Head of caudate nucleus (tissue), 42 donors: Measurements from ENCODE around the gene ADAMTSL5.
A peak's percentile ranks its signal among the peaks of the same experiment; 100 is the strongest.

Experiments
- DNase-seq, 42 donors: peaks; one replicate each; pipeline versions ENCODE4 v3.0.0 to v3.0.0-alpha.2; 2020 to 2021; ENCODE audit warnings: mixed read lengths in 7 of 42
- intact Hi-C: fragments of 100-400 bp; cut with DNase I; formaldehyde crosslinking; loops from one replicate; pipeline ENCODE4 v1.15.0; 2022

The ADAMTSL5 gene

GRCh38 chr19:1516395-1516753, 3.6 kb upstream of the ADAMTSL5 start:
- intact Hi-C loops = no loop called here
- DNase-seq = no peak

DNA sequence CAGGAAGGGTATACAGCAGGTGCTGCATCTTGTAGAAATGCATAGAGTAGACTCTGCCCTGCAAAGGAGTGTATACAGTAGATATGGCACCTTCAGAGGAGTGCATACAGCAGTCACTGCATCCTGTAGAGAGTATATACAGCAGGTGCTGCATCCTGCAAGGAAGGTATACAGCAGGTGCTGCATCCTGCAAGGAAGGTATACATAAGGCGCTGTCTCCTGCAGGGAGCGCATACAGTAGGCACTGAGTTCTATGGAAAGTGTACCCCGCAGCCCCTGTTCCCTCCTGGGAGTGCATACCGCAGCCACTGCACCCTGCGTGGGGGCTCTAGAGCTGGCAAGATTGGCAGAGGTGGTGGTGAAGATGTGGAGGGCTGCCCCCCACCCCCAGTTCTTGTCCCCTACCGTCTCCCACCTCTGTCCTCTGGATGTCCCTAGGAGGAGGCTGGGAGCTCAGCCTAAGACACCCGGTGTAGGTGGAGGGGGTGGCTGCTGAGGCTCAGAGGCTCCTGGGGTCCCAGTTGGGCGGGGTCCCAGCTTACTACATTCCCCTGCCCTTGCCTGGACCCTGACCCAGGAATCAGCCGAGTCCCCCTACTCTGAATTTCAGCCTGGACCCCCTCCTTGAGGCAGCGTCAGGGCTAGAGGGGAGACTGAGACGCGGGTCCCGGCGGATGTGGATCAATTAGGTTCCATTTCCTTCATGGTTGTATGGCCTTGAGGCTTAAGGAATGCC, 2.3 kb upstream of the ADAMTSL5 start:
- intact Hi-C loops = no loop called here
- no peak for DNase-seq

- intact Hi-C loops = no loop called here
- DNase-seq = no peak
Measured at GRCh38 chr19:1514295-1514661, 1.5 kb upstream of the ADAMTSL5 start.

GRCh38 chr19:1513499-1514294, 878 bp upstream of the ADAMTSL5 start:
- DNase-seq = no peak

GRCh38 chr19:1511318-1512317, 1.2 kb downstream of the ADAMTSL5 start:
- intact Hi-C loops = no loop called here
- DNase-seq = no peak

More at GRCh38 chr19:1513499-1514294, 878 bp upstream of the ADAMTSL5 start:
- intact Hi-C loops = no loop called here

DNA sequence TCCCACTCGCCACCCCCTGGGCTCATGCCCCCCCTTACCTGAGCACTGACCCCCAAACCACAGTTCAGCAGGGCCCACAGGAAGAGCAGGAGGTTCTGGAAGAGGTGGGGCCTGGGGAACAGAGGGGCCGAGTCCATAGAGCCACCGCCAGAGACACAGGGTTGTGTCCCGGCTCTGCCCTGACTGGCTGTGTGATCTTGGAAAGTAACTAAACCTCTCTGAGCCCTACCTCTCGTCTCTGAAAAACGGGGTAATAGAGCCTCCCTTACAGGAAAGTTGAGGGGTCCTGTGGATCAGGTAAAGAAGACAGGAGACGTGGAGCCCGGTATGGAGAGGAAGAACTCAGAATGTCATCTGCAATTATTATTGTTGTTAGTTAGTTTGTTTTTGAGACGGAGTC, 2.0 kb downstream of the ADAMTSL5 start:
- intact Hi-C loops = no loop called here
- no peak for DNase-seq

DNA sequence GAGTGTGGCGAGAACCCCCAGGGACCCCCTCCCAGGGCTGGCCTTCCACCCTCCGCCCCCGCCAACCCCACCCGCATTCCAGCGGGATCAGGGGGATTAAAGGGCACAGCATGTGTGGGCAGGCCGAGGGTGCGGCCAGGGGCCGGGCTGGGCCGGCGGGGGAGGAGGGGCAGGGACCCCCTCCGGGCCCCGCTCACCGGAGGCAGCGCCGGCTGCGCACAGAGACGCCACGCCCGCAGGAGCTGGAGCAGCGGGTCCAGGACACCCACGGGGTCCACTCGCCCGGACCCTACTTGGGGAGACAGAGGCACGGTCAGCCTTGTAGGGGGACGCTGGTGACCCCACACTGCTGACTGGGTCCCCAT, 2.4 kb downstream of the ADAMTSL5 start:
- intact Hi-C loops = no loop called here
- no peak for DNase-seq

- intact Hi-C loops = loop anchor here (2.0 kb wide), 1 partner anchor 19 kb away; the partner anchor contains the start of genes PCSK4 and REEP6
Measured at GRCh38 chr19:1509602-1510441, 3.0 kb downstream of the ADAMTSL5 start.

DNA sequence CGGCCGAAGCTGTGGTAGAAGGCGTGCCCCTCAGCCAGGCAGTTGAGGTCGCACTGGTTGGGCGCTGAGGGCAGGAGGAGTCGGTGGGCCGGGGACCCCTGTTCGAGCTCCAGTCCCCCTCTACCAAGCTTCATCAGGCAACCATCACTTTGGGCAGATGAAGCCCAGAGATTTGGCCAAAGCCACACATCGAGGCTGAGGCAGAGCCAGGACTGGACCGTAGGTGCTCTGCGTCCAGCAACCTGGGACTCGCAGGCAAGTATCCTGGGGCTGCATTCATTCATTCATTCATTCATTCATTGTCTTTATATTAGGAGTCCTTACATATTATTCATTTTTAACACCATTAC, 4.3 kb downstream of the ADAMTSL5 start:
- intact Hi-C loops = loop anchor here (2.0 kb wide), 1 partner anchor 18 kb away; the partner anchor contains the start of genes PCSK4 and REEP6

More at GRCh38 chr19:1509602-1510441, 3.0 kb downstream of the ADAMTSL5 start:
- DNase-seq = peak in 21 of 42 donors; percentile 23 to 74 (median 47)

GRCh38 chr19:1507763-1508506, 4.9 kb downstream of the ADAMTSL5 start:
- intact Hi-C loops = loop anchor here (2.0 kb wide), 1 partner anchor 17 kb away; the partner anchor contains the start of genes PCSK4 and REEP6

More for the DNA sequence above, 4.3 kb downstream of the ADAMTSL5 start:
- DNase-seq = no peak

DNA sequence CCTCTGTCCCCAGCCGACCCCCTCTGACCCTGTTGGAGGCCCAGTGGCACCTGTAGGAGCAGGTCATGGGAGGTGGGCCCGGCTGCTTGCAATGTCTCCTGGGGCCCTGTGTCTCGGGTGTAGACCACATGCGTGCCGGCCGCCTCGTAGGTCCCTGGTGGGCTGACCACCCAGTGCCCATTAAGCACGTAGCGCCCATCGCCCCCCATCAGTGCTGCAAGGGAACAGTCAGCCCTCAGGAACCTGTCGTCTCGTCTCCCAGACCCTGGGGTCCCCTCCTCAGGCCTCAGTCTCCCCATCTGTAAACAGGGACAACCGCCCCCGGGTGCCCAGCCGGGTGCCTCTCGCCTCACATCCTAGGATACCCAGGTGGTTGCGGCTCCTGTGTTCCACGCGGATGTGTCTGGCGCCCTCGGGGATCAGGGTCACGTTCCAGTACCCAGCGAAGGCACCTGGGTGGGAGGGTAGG, 5.6 kb downstream of the ADAMTSL5 start:
- DNase-seq = peak in 1 of 42 donors; percentile 10
- intact Hi-C loops = no loop called here

More at GRCh38 chr19:1507763-1508506, 4.9 kb downstream of the ADAMTSL5 start:
- DNase-seq = peak; percentile 90 to 97 (median 94)

DNA sequence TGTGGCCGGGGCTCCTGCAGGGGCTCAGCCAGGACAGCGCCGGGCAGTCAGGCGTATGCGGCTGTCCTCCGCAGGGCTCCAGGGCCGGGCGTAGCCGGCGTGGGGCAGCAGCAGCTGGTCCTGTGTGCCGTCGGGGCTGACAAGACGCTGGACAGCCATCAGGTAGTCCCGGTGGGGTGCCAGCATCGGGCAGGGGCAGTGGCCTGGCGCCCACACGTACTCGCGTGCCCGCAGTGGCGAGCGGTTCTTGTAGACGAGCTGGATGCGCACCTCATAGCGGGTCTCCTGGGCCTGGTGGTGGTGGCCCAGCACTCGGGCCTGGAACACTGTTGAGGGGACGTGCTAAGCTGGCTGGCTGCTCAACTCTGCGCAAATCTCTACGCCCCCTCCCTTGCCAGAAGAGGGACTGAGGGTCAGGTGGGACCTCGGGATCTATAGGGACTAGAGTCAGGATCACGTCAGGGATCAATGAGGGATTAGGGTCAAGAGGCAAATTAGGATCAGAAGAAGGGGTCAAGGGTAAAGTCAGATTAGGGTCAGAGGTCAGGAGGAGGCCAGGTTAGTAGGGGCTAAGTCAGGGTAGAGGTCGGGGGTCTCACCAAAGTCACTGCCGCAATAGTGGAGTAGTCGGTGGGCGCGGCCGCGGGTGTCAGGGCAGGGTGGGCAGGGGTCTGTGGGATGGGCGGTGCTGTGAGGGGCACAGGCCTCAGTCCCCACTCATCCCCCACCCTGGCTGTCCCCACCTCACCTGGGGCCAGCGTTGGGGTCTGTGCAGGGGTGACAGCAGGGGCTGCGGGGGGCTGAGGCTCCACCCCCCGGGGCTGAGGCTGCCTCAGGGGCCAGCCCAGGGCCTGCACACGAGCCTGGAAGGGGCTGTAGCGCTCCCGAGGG, 6.6 kb downstream of the ADAMTSL5 start:
- intact Hi-C loops = no loop called here

GRCh38 chr19:1505012-1505411, 7.8 kb downstream of the ADAMTSL5 start:
- intact Hi-C loops = no loop called here
- no peak for DNase-seq

More for the DNA sequence above, 6.6 kb downstream of the ADAMTSL5 start:
- no peak for DNase-seq

GRCh38 chr19:1503925-1504773, 8.7 kb downstream of the ADAMTSL5 start:
- no peak for DNase-seq
- intact Hi-C loops = no loop called here
